T-helper 2 cell treated with Interferon-gamma antibody and Interleukin-4, amounts not matched to agents 100 ng/mL and 5 ng/mL, for 36 hours (primary cell): ENCODE data around the gene MB. TPM values are rescaled to one million over a fixed set of nuclear protein-coding genes. Genes with fewer than 3 reads are reported as not detected.

Experiments used
- intact Hi-C: fragments of 100-400 bp; cut with micrococcal nuclease; formaldehyde crosslinking; loops from one replicate; pipeline ENCODE4 v1.15.1; 2023
- total RNA-seq: library from RNA; stranded (reverse); gene quantifications from 2 replicates; pipeline ENCODE4 v1.2.3, GENCODE V29; 2022

Gene MB
- total RNA-seq, 1 donor from 2014 or later: 0.36 TPM

- intact Hi-C loops: no loop called here
Measured at GRCh38 chr22:35638410-35638809, 21.3 kb upstream of the MB start.

GRCh38 chr22:35638001-35638400 is 20.9 kb upstream of the MB start:
- intact Hi-C loops: no loop called here

- intact Hi-C loops: no loop called here
Measured at GRCh38 chr22:35637254-35637653, 20.1 kb upstream of the MB start.

- intact Hi-C loops: no loop called here
Measured at GRCh38 chr22:35634943-35635540, 17.9 kb upstream of the MB start.

GRCh38 chr22:35634015-35634414 is 16.9 kb upstream of the MB start:
- intact Hi-C loops: no loop called here

GRCh38 chr22:35633520-35633919 is 16.4 kb upstream of the MB start:
- intact Hi-C loops: no loop called here

GRCh38 chr22:35632935-35633334 is 15.8 kb upstream of the MB start:
- intact Hi-C loops: no loop called here

- intact Hi-C loops: no loop called here
Measured at GRCh38 chr22:35631597-35631996, 14.5 kb upstream of the MB start.

GRCh38 chr22:35630891-35631290 is 13.8 kb upstream of the MB start:
- intact Hi-C loops: no loop called here

GRCh38 chr22:35630387-35630793 is 13.3 kb upstream of the MB start:
- intact Hi-C loops: no loop called here

GRCh38 chr22:35629406-35630216 is 12.5 kb upstream of the MB start:
- intact Hi-C loops: loop anchor here (5.0 to 10.0 kb wide), 3 partner anchors 205 to 395 kb away; partner anchors contain the start of gene RBFOX2

- intact Hi-C loops: loop anchor here (5.0 to 10.0 kb wide), 3 partner anchors 204 to 396 kb away; partner anchors contain the start of gene RBFOX2
Measured at GRCh38 chr22:35628732-35629131, 11.6 kb upstream of the MB start.

GRCh38 chr22:35627267-35628041 is 10.3 kb upstream of the MB start:
- intact Hi-C loops: loop anchor here (2.0 to 10.0 kb wide), 4 partner anchors 203 to 497 kb away; partner anchors contain the start of gene RBFOX2

- intact Hi-C loops: loop anchor here (2.0 to 10.0 kb wide), 4 partner anchors 201 to 499 kb away; partner anchors contain the start of gene RBFOX2
Measured at GRCh38 chr22:35625763-35626432, 8.8 kb upstream of the MB start.

- intact Hi-C loops: loop anchor here (10.0 kb wide), 2 partner anchors 200 to 400 kb away; partner anchors contain the start of gene RBFOX2
Measured at GRCh38 chr22:35624547-35624946, 7.4 kb upstream of the MB start.

- intact Hi-C loops: loop anchor here (1.0 to 10.0 kb wide), 3 partner anchors 199 to 401 kb away; partner anchors contain the start of gene RBFOX2
Measured at GRCh38 chr22:35623885-35624284, 6.8 kb upstream of the MB start.

GRCh38 chr22:35622191-35622913 is 5.2 kb upstream of the MB start:
- intact Hi-C loops: loop anchor here (10.0 kb wide), 2 partner anchors 198 to 402 kb away; partner anchors contain the start of gene RBFOX2

GRCh38 chr22:35621451-35621850 is 4.3 kb upstream of the MB start:
- intact Hi-C loops: loop anchor here (10.0 kb wide), 2 partner anchors 197 to 403 kb away; partner anchors contain the start of gene RBFOX2

GRCh38 chr22:35620624-35621251 is 3.6 kb upstream of the MB start:
- intact Hi-C loops: loop anchor here (10.0 kb wide), 2 partner anchors 196 to 404 kb away; partner anchors contain the start of gene RBFOX2
